HepG2 (cell line): ENCODE measurements around the gene RNF125. TPM values are rescaled to one million over a fixed set of nuclear protein-coding genes. Genes with fewer than 3 reads are reported as not detected.

ENCODE experiments used
- ATAC-seq: fragments of 200-7000 bp; cut with Tn5 transposase; 3 replicates; pipeline ENCODE4 v1.9.1; 2020; ENCODE audit warnings: mild to moderate bottlenecking, moderate library complexity
- BruUV-seq: library from RNA; stranded (reverse); fragments of 400-500 nt; replicated peaks from 2 replicates; lab custom pipeline; 2021; lab: Mats Ljungman, UMichigan
- CTCF ChIA-PET: fragments of 300-600 bp; formaldehyde crosslinking; extraction: SDS; loops from one replicate; lab custom pipeline; 2021; ENCODE audit warnings: low total read pairs, inconsistent platforms, low intra/inter-chr PET ratio; lab: Yijun Ruan, JAX
- POLR2A ChIA-PET: fragments of 350-600 bp; sonication (Branson Sonifier 250); formaldehyde crosslinking; loops from one replicate; lab custom pipeline; 2020; ENCODE audit warnings: antibody characterized with exemption, inconsistent platforms; lab: Yijun Ruan, JAX
- DNase-seq: peaks from one replicate; pipeline ENCODE4 v3.0.0-alpha.2; 2015; ENCODE audit warnings: low spot score
- FAIRE-seq: peaks from 3 replicates; lab custom pipeline; 2011; peaks lifted over from hg19 to GRCh38; lab: Jason Lieb, UNC
- H2AFZ ChIP-seq: one replicate; pipeline ENCODE4 v1.6.1; 2011; ENCODE audit warnings: low read length, inconsistent platforms
- H3K27ac ChIP-seq: fragments of 300-600 bp; 3 replicates; pipeline ENCODE4 v1.8.0; 2011; ENCODE audit warnings: mixed run types, mild to moderate bottlenecking, mixed read lengths, low read length, inconsistent platforms; ENCODE audit not compliant: insufficient read depth; ENCODE audit errors: extremely low read length
- H3K27me3 ChIP-seq, 2 experiments: fragments of 200-600 bp in 1 of 2; 2 replicates in 1 of 2; 3 replicates in 1 of 2; pipeline versions ENCODE4 v1.6.0 to v1.8.0; 2011; ENCODE audit warnings: low read length in 2 of 2, mild to moderate bottlenecking in 2 of 2, moderate library complexity in 2 of 2, inconsistent platforms in 1 of 2; ENCODE audit not compliant: insufficient read depth in 2 of 2, control insufficient read depth in 1 of 2
- H3K36me3 ChIP-seq, 2 experiments: fragments of 200-600 bp in 1 of 2; replicated peaks in 1 of 2; 2 replicates in 1 of 2; 3 replicates in 1 of 2; pipeline versions ENCODE4 v1.5.1 to v1.8.0; 2011; ENCODE audit warnings: low read length in 2 of 2, inconsistent platforms in 1 of 2; ENCODE audit not compliant: insufficient read depth in 2 of 2, control insufficient read depth in 1 of 2
- H3K4me1 ChIP-seq: 2 replicates; pipeline ENCODE4 v1.5.1; 2012; ENCODE audit warnings: low read length, inconsistent platforms; ENCODE audit not compliant: insufficient read depth
- H3K4me2 ChIP-seq: 2 replicates; pipeline ENCODE4 v1.6.0; 2011; ENCODE audit warnings: low read depth, low read length, inconsistent platforms
- H3K4me3 ChIP-seq, 3 experiments: fragments of 200-600 bp in 1 of 3; sonication (generic), shearing (Covaris generic) in 1 of 3; replicated peaks in 1 of 3; 2 replicates each; pipeline ENCODE4 v1.5.1; 2011 to 2016; ENCODE audit warnings: low read length in 3 of 3, inconsistent platforms in 2 of 3, low read depth in 2 of 3, mild to moderate bottlenecking in 2 of 3, control low read depth in 1 of 3, mixed read lengths in 1 of 3; ENCODE audit not compliant: insufficient read depth in 1 of 3
- H3K79me2 ChIP-seq: one replicate; pipeline ENCODE4 v1.6.1; 2011; ENCODE audit warnings: low read length, inconsistent platforms; ENCODE audit not compliant: insufficient read depth
- H3K9ac ChIP-seq: 2 replicates; pipeline ENCODE4 v1.6.0; 2011; ENCODE audit warnings: mild to moderate bottlenecking, low read depth, low read length, inconsistent platforms; ENCODE audit not compliant: insufficient read depth
- H3K9me3 ChIP-seq: 2 replicates; pipeline ENCODE4 v1.5.1; 2012; ENCODE audit warnings: mild to moderate bottlenecking, low read length
- H4K20me1 ChIP-seq: 2 replicates; pipeline ENCODE4 v1.6.0; 2011; ENCODE audit warnings: inconsistent platforms, mild to moderate bottlenecking, low read length, moderate library complexity; ENCODE audit not compliant: insufficient read depth
- ASH2L ChIP-seq: fragments of 300-600, 200-600 bp; sonication (generic); IDR thresholded peaks from 2 replicates; pipeline ENCODE4 v1.7.0; 2017; ENCODE audit warnings: low read depth, mild to moderate bottlenecking, moderate library complexity, mixed read lengths, low read length; ENCODE audit not compliant: insufficient read length
- CBFB ChIP-seq: sonication (generic); formaldehyde crosslinking; IDR thresholded peaks from 2 replicates; pipeline ENCODE4 v1.4.0; 2020; ENCODE audit warnings: missing genetic modification reagents
- ETV6 ChIP-seq: sonication (generic); formaldehyde crosslinking; conservative IDR thresholded peaks from 2 replicates; pipeline ENCODE4 v1.4.0; 2020; ENCODE audit warnings: missing genetic modification reagents
- FOSL1 ChIP-seq: sonication (generic); formaldehyde crosslinking; IDR thresholded peaks from 2 replicates; pipeline ENCODE4 v1.9.0; 2021; ENCODE audit warnings: missing genetic modification reagents, borderline replicate concordance
- HMG20B ChIP-seq: conservative IDR thresholded peaks from 2 replicates; pipeline ENCODE4 v1.6.1; 2016; ENCODE audit warnings: missing genetic modification reagents, missing compliant biosample characterization
- HMGA1 ChIP-seq: sonication (generic); formaldehyde crosslinking; conservative IDR thresholded peaks from 2 replicates; pipeline ENCODE4 v1.4.0; 2020; ENCODE audit warnings: missing genetic modification reagents
- MTF2 ChIP-seq: sonication (generic); formaldehyde crosslinking; IDR thresholded peaks from 2 replicates; pipeline ENCODE4 v1.5.0; 2020; ENCODE audit warnings: missing genetic modification reagents, borderline replicate concordance
- NBN ChIP-seq: fragments of 450-650 bp; conservative IDR thresholded peaks from 2 replicates; pipeline ENCODE4 v1.6.1; 2017
- NR3C1 ChIP-seq: sonication (generic); formaldehyde crosslinking; IDR thresholded peaks from 2 replicates; pipeline ENCODE4 v1.4.0; 2020; ENCODE audit warnings: missing genetic modification reagents
- SOX5 ChIP-seq: IDR thresholded peaks from 2 replicates; pipeline ENCODE4 v1.6.1; 2016; ENCODE audit warnings: borderline replicate concordance
- ZBTB8A ChIP-seq: sonication (generic); formaldehyde crosslinking; IDR thresholded peaks from 2 replicates; pipeline ENCODE4 v1.4.0; 2020; ENCODE audit warnings: mild to moderate bottlenecking, low read depth, missing genetic modification reagents, borderline replicate concordance
- ZMYM4 ChIP-seq: sonication (generic); formaldehyde crosslinking; IDR thresholded peaks from 2 replicates; pipeline ENCODE4 v1.8.1; 2023; ENCODE audit warnings: mild to moderate bottlenecking, missing genetic modification reagents
- ZNF558 ChIP-seq: sonication (generic); formaldehyde crosslinking; IDR thresholded peaks from 2 replicates; pipeline ENCODE4 v1.9.0; 2022; ENCODE audit warnings: mild to moderate bottlenecking, missing genetic modification reagents, borderline replicate concordance
- WGBS: methylation state at CpG from one replicate; pipeline ENCODE4 v1.1.6; 2017; ENCODE audit warnings: low lambda C conversion rate; 5-methylcytosine and 5-hydroxymethylcytosine counted together
- in situ Hi-C: cut with HindIII; loops from 2 replicates; pipeline ENCODE4 v1.10.0; 2017; ENCODE audit warnings: low pct_unique_long_range_greater_than_20kb; ENCODE audit not compliant: extremely low pct_ligation_motif_present
- intact Hi-C: fragments of 100-400 bp; cut with micrococcal nuclease; formaldehyde crosslinking; loops from one replicate; pipeline ENCODE4 v1.10.0; 2022; ENCODE audit not compliant: unreplicated experiment
- polyA plus RNA-seq, 8 experiments: library from polyadenylated mRNA; depleted of rRNA in 3 of 8; stranded (reverse) in 7 of 8; unstranded in 1 of 8; fragments of >200 nt; fragmentation: Illumina TruSeq in 4 of 8; extraction: Trizol in 4 of 8; gene quantifications; 2 replicates each; pipeline versions ENCODE4 v1.2.1 to v1.2.3, GENCODE V29; 2011 to 2016; ENCODE audit warnings: low read depth in 4 of 8, missing spikeins in 1 of 8, mixed read lengths in 1 of 8; ENCODE audit not compliant: insufficient read depth in 1 of 8
- total RNA-seq, 5 experiments: library from RNA; depleted of rRNA; stranded (reverse); fragments of >200 nt; fragmentation: Illumina TruSeq; extraction: Trizol; gene quantifications; 2 replicates each; pipeline ENCODE4 v1.2.3, GENCODE V29; 2016; ENCODE audit warnings: low read depth in 1 of 5
- TF ChIP-seq, protein P1 (sequence below): sonication (generic); formaldehyde crosslinking; IDR thresholded peaks from 2 replicates; pipeline ENCODE4 v1.5.0; 2020; ENCODE audit warnings: missing genetic modification reagents
- TF ChIP-seq, protein P2 (sequence below): IDR thresholded peaks from 2 replicates; pipeline ENCODE4 v1.6.1; 2018; ENCODE audit warnings: missing genetic modification reagents

Gene RNF125
- total and polyA plus RNA-seq, 2 of the 13 experiments (the other 11 are each of a cell fraction or from before 2014, with no cell fraction given): 0.58 to 1.8 TPM

DNA sequence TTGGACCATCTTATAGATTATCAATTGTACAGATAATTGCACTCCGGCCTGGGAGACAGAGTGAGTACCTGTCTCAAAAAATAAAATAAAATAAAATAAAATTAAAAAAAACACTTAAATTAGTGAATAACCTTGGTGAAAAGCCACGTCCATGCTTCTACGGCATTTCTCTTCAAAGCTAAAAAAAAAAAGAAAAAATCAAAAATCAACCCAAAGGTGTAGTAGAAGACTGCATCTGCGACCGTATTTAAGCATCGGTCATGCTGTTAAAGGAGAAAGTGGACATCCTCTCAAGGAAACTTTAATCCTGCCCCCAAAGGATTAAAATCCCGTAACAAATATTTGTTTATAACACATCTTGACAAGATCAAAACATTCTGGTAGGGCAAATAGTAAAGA is 72.7 kb downstream of the RNF125 start:
- DNase-seq (no peak), FAIRE-seq (no peak)
- no peak overlapping the region for H2AFZ ChIP-seq
- in situ Hi-C loops: no loop called here
- H3K27me3 ChIP-seq: no peaks in the 10 kb centered on the region; a peak in 1 of 5 replicates
- peaks cover 32% of the 10 kb centered on the region for H3K79me2 ChIP-seq
- peak overlapping the region; percentile 55 to 73 (median 69) for H3K4me3 ChIP-seq
- peaks cover 17% of the 10 kb centered on the region; the same call in 1 of the 2 replicates for H4K20me1 ChIP-seq
- peak overlapping the region; percentile 98 for H3K27ac ChIP-seq
- H3K9me3 ChIP-seq: no peaks in the 10 kb centered on the region
- peaks cover 38% of the 10 kb centered on the region for H3K4me1 ChIP-seq
- 57% methylated on average over 7 of the region's 7 CpGs for WGBS
- POLR2A ChIA-PET: interaction anchor here (0.8 to 1.4 kb wide), 9 partner anchors 9 to 579 kb away, joined by 3 to 7 read pairs (median 3); partner anchors contain the start of genes RNF125 and TRAPPC8
- peak overlapping the region; percentile 85 for H3K9ac ChIP-seq
- TF ChIP-seq, protein P1, sequence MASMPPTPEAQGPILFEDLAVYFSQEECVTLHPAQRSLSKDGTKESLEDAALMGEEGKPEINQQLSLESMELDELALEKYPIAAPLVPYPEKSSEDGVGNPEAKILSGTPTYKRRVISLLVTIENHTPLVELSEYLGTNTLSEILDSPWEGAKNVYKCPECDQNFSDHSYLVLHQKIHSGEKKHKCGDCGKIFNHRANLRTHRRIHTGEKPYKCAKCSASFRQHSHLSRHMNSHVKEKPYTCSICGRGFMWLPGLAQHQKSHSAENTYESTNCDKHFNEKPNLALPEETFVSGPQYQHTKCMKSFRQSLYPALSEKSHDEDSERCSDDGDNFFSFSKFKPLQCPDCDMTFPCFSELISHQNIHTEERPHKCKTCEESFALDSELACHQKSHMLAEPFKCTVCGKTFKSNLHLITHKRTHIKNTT (CRISPR knock-in tag): no peak
- TF ChIP-seq CBFB: no peak
- peak; percentile 15 for TF ChIP-seq ASH2L
- 0 out of 2 replicates have a peak, but pooled peaks have one; percentile 21 for TF ChIP-seq ZBTB8A (CRISPR knock-in tag)
- TF ChIP-seq, all 625 proteins: peak for 2
- ATAC-seq: no peak
- no TSS peak for BruUV-seq
- CTCF ChIA-PET: no interaction called here
- Histone ChIP-seq H3K36me3 (peaks cover 4 to 6% of the 10 kb centered on the region in 2 experiments; a peak in 3 of 5 replicates), H3K4me2 (peak overlapping the region; percentile 94)
- intact Hi-C loops: loop anchor here (10.0 kb wide), 1 partner anchor 507 kb away; no protein-coding TSS in a partner anchor

DNA sequence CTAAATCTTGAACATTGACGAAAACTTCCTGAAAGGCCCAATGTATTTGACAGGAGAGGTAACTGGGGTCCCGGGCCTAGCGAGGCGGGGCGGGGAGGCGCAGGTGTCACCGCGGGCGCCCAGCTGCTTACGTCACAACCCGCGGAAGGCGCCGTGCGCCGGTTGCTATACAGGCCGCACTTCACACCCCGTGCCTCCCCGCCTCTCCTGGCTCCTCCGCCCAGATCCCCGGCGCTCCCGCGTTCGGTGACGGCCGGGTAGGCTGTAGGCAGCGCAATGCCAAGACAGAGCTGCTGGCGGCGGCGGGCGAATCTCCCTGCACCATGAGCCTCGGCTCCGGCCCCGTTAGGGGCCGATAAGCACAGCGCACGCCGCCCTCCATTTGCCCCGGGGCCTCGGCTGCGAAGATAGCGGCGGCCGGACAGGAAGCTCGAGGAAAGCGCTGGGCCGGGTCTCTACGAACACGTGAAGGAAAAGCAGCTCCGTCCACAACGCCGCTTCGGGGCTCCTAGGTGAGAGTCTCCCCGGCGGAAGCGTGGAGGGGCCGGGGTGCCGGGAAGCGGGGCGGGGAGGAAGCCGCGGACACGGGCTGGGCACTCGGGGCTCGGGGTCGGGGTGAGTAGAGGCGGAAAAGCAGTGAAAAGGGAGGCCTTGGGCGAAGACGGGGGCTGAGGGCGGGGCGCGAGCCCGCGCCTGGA is 73.2 kb downstream of the RNF125 start, which contains the start of gene RNF138:
Gene RNF138 (plus strand): TSS at position 151 of the 698 bp plus-strand sequence. CDS start 903 bp downstream, outside the sequence.
- ChIA-PET POLR2A (interaction anchor here (0.8 to 1.4 kb wide), 10 partner anchors 8 to 580 kb away, joined by 3 to 7 read pairs (median 3); partner anchors contain the start of genes RNF125 and TRAPPC8), CTCF (no interaction called here)
- Histone ChIP-seq H3K36me3 (peaks cover 5 to 12% of the 10 kb centered on the region in 2 experiments; a peak in 3 of 5 replicates), H4K20me1 (peaks cover 22% of the 10 kb centered on the region; the same call in 1 of the 2 replicates), H3K4me3 (peak within 1 kb of the TSS; percentile 79 to 93 (median 92)), H3K4me1 (peaks cover 43% of the 10 kb centered on the region), H3K4me2 (peak within 1 kb of the TSS; percentile 94), H3K9ac (peak within 1 kb of the TSS; percentile 92), H3K27me3 (no peaks in the 10 kb centered on the region; a peak in 1 of 5 replicates), H3K9me3 (no peaks in the 10 kb centered on the region), H3K27ac (peak within 1 kb of the TSS; percentile 98), H2AFZ (no peak within 1 kb of the TSS), H3K79me2 (peaks cover 38% of the 10 kb centered on the region)
- 1% methylated on average over 30 of the region's 75 CpGs for WGBS
- in situ Hi-C loops (no loop called here), intact Hi-C loops (loop anchor here (10.0 kb wide), 1 partner anchor 507 kb away; no protein-coding TSS in a partner anchor)
- ATAC-seq (peak; percentile 74), FAIRE-seq (no peak), DNase-seq (peak; percentile 59)
- BruUV-seq: TSS peak; percentile 79
- TF ChIP-seq, protein P2, sequence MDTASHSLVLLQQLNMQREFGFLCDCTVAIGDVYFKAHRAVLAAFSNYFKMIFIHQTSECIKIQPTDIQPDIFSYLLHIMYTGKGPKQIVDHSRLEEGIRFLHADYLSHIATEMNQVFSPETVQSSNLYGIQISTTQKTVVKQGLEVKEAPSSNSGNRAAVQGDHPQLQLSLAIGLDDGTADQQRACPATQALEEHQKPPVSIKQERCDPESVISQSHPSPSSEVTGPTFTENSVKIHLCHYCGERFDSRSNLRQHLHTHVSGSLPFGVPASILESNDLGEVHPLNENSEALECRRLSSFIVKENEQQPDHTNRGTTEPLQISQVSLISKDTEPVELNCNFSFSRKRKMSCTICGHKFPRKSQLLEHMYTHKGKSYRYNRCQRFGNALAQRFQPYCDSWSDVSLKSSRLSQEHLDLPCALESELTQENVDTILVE: peak; percentile 40; the same call in 1 of the 2 replicates
- 0 out of 2 replicates have a peak, but pooled peaks have one; percentile 44 for TF ChIP-seq ZMYM4 (CRISPR knock-in tag)
- peak; percentile 31; the same call in 1 of the 2 replicates for TF ChIP-seq MTF2 (CRISPR knock-in tag)
- no peak for TF ChIP-seq HMGA1 (CRISPR knock-in tag)
- TF ChIP-seq HMG20B (CRISPR knock-in tag): no peak
- TF ChIP-seq NBN: no peak
- TF ChIP-seq SOX5: peak; percentile 37; the same call in 1 of the 2 replicates
- TF ChIP-seq NR3C1 (CRISPR knock-in tag): no peak
- TF ChIP-seq ZNF558 (CRISPR knock-in tag): peak; percentile 88; the same call in 1 of the 2 replicates
- no peak for TF ChIP-seq FOSL1 (CRISPR knock-in tag)
- TF ChIP-seq ETV6 (CRISPR knock-in tag): peak; percentile 79; the same call in 1 of the 2 replicates
